Dedifferentiated amniotic fluid mesenchymal stem cell (primary cell): ENCODE data around the gene PDE3B.
"Not testable (repeated sequence)": the region's sequence is repeated elsewhere in the genome, so short reads cannot be mapped to it uniquely, and the experiment has no call there.

Source experiments
- DNase-seq: peaks from one replicate; pipeline ENCODE4 v3.0.0-alpha.2; 2016; ENCODE audit errors: extremely low spot score

Gene PDE3B

GRCh38 chr11:14641801-14642200 is 1.8 kb upstream of the PDE3B start:
- DNase-seq, result no peak

- DNase-seq, result no peak
Measured at GRCh38 chr11:14642453-14642852, 1.2 kb upstream of the PDE3B start.

- no peak for DNase-seq
Measured at GRCh38 chr11:14642873-14643696, 519 bp upstream of the PDE3B start.

- no peak for DNase-seq
Measured at GRCh38 chr11:14644226-14645014, 816 bp downstream of the PDE3B start.

- DNase-seq, result no peak
Measured at GRCh38 chr11:14645015-14645912, 1.7 kb downstream of the PDE3B start.

- no peak for DNase-seq
Measured at GRCh38 chr11:14645985-14646900, 2.6 kb downstream of the PDE3B start.

- no peak for DNase-seq
Measured at GRCh38 chr11:14650064-14650463, 6.5 kb downstream of the PDE3B start.

- no peak for DNase-seq
Measured at GRCh38 chr11:14653090-14653489, 9.5 kb downstream of the PDE3B start.

GRCh38 chr11:14655435-14655834 is 11.8 kb downstream of the PDE3B start:
- DNase-seq, result no peak

- no peak for DNase-seq
Measured at GRCh38 chr11:14656536-14657457, 13.2 kb downstream of the PDE3B start.

GRCh38 chr11:14657841-14658240 is 14.2 kb downstream of the PDE3B start:
- no peak for DNase-seq

- DNase-seq, result not testable (repeated sequence)
Measured at GRCh38 chr11:14664926-14665325, 21.3 kb downstream of the PDE3B start.

- not testable (repeated sequence) for DNase-seq
Measured at GRCh38 chr11:14667329-14667728, 23.7 kb downstream of the PDE3B start.

- DNase-seq, result no peak
Measured at GRCh38 chr11:14668731-14669301, 25.2 kb downstream of the PDE3B start.

- no peak for DNase-seq
Measured at GRCh38 chr11:14669499-14669898, 25.9 kb downstream of the PDE3B start.

- DNase-seq, result no peak
Measured at GRCh38 chr11:14669958-14670357, 26.4 kb downstream of the PDE3B start.

GRCh38 chr11:14672635-14673034 is 29.0 kb downstream of the PDE3B start:
- no peak for DNase-seq

- DNase-seq, result no peak
Measured at GRCh38 chr11:14673421-14673820, 29.8 kb downstream of the PDE3B start.

GRCh38 chr11:14673824-14674405 is 30.3 kb downstream of the PDE3B start:
- DNase-seq, result no peak
